ENCODE data around the gene VIPR2. TPM values are rescaled to one million over a fixed set of nuclear protein-coding genes. Genes with fewer than 3 reads are reported as not detected.
"Not testable (repeated sequence)": the region's sequence is repeated elsewhere in the genome, so short reads cannot be mapped to it uniquely, and the experiment has no call there.

Gene VIPR2
- total RNA-seq, 2 donors from 2014 or later = 0.46 to 3.0 TPM

DNA sequence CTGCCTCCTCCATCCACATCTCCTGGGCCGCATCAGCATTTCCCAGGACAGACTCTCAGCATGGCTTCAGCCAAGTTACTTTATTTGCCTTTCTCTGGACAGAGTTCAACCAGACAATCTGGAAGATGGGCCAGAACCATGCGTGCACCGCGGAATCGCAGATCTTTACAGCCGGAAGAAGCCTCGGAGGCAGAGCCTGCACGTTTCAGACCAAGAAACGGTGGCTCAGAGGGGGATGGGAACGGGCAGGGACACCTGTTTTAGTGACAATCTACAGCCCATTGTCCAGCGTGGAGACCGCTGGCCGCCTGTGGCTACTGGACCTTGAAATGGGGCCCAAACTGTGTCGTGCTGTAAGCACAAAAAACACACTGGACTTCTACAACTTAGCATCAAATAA is 3.5 kb downstream of the VIPR2 start:
- no peak overlapping the region for H3K27ac Mint-ChIP-seq
- peaks cover 38% of the 10 kb centered on the region for H3K27me3 Mint-ChIP-seq (ENCODE audit: low read depth)

DNA sequence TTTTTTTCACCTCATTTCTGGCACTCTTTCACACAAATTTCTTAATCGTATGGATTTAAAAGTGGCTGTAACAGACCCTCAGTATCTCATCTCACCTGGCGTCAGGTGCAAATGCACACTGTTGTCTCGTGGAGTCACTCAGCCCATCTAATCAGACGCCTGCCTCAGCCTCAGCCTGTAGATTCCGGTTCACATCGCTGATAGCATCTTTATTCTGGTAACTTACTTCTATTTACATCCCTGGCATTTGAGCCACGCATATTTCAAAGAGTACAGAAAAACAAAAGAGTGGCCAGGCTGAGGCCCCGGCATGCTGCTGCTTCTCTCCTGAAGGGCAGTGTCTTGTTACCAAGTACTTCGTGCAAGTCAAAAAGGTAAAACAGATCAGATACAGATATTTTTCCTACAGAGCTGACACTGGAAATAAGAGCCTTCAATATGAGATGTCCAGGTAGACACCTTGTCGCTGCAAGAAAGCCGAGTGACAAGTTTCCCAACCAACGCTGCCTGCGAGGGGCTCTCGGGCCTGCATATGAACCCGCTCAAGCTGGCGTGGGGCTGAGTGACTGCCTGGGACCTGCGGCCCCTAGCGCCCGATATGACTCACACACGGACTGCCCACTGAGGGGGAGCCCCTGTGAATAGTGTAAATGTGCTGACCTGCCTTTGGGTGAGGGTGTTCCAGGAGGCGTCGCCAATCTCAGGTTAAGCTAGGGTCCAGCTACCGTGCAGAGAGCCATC is 4.3 kb downstream of the VIPR2 start:
- peaks cover 8% of the 10 kb centered on the region for H3K4me1 Mint-ChIP-seq (ENCODE audit: low read depth)
- H3K27ac Mint-ChIP-seq = no peak overlapping the region
- H3K27me3 Mint-ChIP-seq (ENCODE audit: low read depth) = peaks cover 38% of the 10 kb centered on the region
- DNase-seq = no peak
- H3K4me3 Mint-ChIP-seq = no peak overlapping the region
- H3K36me3 Mint-ChIP-seq (ENCODE audit: insufficient read depth in 2 of 2) = no peaks in the 10 kb centered on the region
- H3K9me3 Mint-ChIP-seq = no peaks in the 10 kb centered on the region
- ATAC-seq (replicated peaks in 1 of 2) = no peak

More for the DNA sequence above, 3.5 kb downstream of the VIPR2 start:
- Mint-ChIP-seq H3K4me1 (ENCODE audit: low read depth) (peaks cover 8% of the 10 kb centered on the region), H3K4me3 (no peak overlapping the region), H3K36me3 (ENCODE audit: insufficient read depth in 2 of 2) (no peaks in the 10 kb centered on the region), H3K9me3 (no peaks in the 10 kb centered on the region)
- DNase-seq = no peak
- ATAC-seq (replicated peaks in 1 of 2) = no peak

DNA sequence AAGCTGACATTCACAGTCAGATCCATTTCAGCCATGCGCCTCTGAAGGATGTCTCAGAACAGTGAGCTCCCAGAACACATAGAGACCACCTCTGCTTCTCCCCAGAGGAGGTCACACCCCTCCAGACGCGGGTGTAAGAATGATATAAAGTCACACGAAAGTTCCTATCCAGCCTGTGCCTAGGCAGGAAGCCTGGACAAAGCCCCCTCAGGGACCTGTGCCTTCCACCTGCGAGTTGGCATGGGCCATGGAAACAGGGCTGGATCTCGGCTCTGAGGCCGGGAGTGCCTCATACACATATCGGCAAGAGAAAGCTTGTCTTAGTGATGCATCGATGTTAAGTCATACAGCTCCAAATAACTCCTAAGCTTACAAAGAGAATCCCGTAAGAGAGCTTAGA is 5.0 kb downstream of the VIPR2 start:
- ATAC-seq (replicated peaks in 1 of 2) (no peak), DNase-seq (no peak)
- no peak overlapping the region for H3K27ac Mint-ChIP-seq
- H3K4me3 Mint-ChIP-seq = no peak overlapping the region
- peaks cover 8% of the 10 kb centered on the region for H3K4me1 Mint-ChIP-seq (ENCODE audit: low read depth)
- peaks cover 38% of the 10 kb centered on the region for H3K27me3 Mint-ChIP-seq (ENCODE audit: low read depth)
- no peaks in the 10 kb centered on the region for H3K36me3 Mint-ChIP-seq (ENCODE audit: insufficient read depth in 2 of 2)
- H3K9me3 Mint-ChIP-seq = no peaks in the 10 kb centered on the region

DNA sequence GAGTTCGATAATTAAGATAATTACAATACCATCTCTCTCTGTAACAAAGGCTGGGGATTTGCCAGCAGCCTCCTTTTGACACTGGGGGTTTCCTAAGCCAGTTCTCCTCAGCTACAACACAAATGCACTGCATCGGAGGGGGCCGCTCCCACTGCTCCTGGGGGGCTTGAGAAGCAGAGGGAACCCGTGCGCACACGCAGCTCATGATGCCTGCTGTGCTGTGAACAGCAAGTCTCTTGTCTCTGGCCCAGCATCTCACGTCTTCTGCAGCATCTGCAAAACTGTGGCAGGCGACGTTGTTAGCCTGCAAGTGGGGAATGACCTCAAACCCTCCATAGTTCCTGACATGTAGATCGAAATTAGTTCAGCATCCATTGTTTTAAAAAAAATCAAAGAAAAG is 5.5 kb downstream of the VIPR2 start:
- peaks cover 38% of the 10 kb centered on the region for H3K27me3 Mint-ChIP-seq (ENCODE audit: low read depth)
- H3K9me3 Mint-ChIP-seq = no peaks in the 10 kb centered on the region
- H3K4me3 Mint-ChIP-seq = no peak overlapping the region
- DNase-seq (no peak), ATAC-seq (replicated peaks in 1 of 2) (no peak)
- no peaks in the 10 kb centered on the region for H3K36me3 Mint-ChIP-seq (ENCODE audit: insufficient read depth in 2 of 2)
- H3K4me1 Mint-ChIP-seq (ENCODE audit: low read depth) = peaks cover 8% of the 10 kb centered on the region
- H3K27ac Mint-ChIP-seq = no peak overlapping the region

DNA sequence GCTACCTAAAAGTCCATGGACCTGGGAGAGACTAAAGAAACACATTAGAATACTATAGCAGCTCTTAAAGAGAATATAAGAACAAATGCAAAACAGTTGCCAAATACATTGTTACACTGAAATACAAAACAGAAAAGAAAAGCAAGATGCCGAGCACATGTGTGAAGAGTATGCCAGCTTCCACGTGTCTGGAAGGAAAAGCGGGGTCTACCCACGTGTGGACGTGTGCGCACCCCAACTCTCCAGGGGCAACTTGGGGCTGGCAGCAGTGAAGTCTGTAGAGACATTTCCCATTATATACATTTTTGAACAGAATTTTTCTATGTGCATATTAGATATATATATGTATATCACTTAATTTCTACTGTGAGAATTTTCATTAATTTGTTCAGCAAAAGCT is 6.2 kb downstream of the VIPR2 start:
- Mint-ChIP-seq H3K27me3 (ENCODE audit: low read depth) (peaks cover 38% of the 10 kb centered on the region), H3K9me3 (no peaks in the 10 kb centered on the region), H3K4me1 (ENCODE audit: low read depth) (peaks cover 8% of the 10 kb centered on the region), H3K36me3 (ENCODE audit: insufficient read depth in 2 of 2) (no peaks in the 10 kb centered on the region), H3K4me3 (no peak overlapping the region), H3K27ac (no peak overlapping the region)
- ATAC-seq (replicated peaks in 1 of 2) = no peak
- DNase-seq = no peak

DNA sequence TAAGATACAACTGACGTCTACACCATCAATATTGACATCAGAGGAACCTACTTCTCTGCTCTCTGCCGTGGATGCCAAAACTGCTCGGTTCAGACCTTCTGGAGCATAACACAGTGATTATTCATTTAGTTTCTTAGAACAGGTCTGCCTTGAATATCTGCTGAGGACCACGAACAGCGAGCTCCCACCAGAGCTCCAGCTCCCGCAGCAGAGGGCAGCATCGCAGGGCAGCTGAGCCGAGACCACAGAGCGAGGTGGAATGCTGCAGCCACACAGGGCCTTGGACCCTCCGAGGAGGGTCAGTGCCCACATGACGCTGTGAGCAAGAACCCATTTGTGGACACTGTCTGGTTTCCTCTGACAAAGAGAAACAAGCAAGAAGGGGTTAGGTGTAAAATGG is 6.8 kb downstream of the VIPR2 start:
- no peak for DNase-seq
- ATAC-seq (replicated peaks in 1 of 2) = no peak

DNA sequence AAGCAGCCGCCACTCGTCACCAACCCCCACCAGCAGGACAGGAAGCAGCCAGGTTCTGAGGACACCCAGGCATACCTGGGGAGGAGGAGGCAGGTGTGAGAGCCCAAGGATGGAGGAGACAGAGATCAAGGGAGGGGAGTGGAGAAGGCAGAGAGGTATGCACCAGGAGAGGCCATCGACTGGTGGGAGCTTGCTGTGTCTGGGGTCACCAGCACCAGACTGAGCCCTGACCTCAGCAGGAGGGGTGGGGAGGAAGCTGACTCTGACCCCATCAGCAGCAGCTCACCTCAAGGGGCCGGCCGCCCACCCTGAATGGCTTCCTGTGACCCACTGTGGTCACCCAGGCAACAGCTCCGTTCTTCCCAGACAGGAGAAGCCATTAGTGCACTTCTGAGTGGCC is 7.8 kb downstream of the VIPR2 start:
- H3K4me3 Mint-ChIP-seq = no peak overlapping the region
- no peaks in the 10 kb centered on the region for H3K4me1 Mint-ChIP-seq (ENCODE audit: low read depth)
- no peak for DNase-seq
- H3K27me3 Mint-ChIP-seq (ENCODE audit: low read depth) = peaks cover 25% of the 10 kb centered on the region
- H3K36me3 Mint-ChIP-seq (ENCODE audit: insufficient read depth in 2 of 2) = no peaks in the 10 kb centered on the region
- no peak for ATAC-seq (replicated peaks in 1 of 2)
- H3K27ac Mint-ChIP-seq = no peak overlapping the region
- H3K9me3 Mint-ChIP-seq = no peaks in the 10 kb centered on the region

More for the DNA sequence above, 6.8 kb downstream of the VIPR2 start:
- H3K4me1 Mint-ChIP-seq (ENCODE audit: low read depth) = peaks cover 7% of the 10 kb centered on the region
- no peak overlapping the region for H3K27ac Mint-ChIP-seq
- H3K9me3 Mint-ChIP-seq = no peaks in the 10 kb centered on the region
- H3K27me3 Mint-ChIP-seq (ENCODE audit: low read depth) = peaks cover 35% of the 10 kb centered on the region
- no peaks in the 10 kb centered on the region for H3K36me3 Mint-ChIP-seq (ENCODE audit: insufficient read depth in 2 of 2)
- no peak overlapping the region for H3K4me3 Mint-ChIP-seq

DNA sequence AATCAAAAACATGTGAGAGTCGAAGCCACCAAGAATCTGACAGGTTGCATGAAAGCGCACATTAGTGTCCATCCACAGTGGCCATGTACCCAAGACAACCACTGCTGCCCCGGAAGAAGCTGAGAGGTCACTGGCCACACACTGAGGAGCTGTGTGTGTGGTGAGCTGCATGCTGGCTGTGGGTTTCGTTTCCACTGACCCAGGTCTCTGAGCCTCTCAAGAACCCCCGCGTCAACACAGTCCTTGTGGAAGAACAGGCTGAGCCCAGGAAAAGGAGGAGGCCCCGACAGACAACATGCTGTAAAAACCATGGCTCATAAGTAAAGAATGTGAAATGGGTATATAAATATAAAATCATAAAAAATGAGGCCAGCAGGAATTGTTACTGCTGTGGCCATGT is 8.2 kb downstream of the VIPR2 start:
- DNase-seq = no peak
- Mint-ChIP-seq H3K4me3 (no peak overlapping the region), H3K36me3 (ENCODE audit: insufficient read depth in 2 of 2) (no peaks in the 10 kb centered on the region), H3K27me3 (ENCODE audit: low read depth) (peaks cover 21% of the 10 kb centered on the region), H3K27ac (no peak overlapping the region), H3K9me3 (no peaks in the 10 kb centered on the region), H3K4me1 (ENCODE audit: low read depth) (no peaks in the 10 kb centered on the region)
- ATAC-seq (replicated peaks in 1 of 2) = no peak

DNA sequence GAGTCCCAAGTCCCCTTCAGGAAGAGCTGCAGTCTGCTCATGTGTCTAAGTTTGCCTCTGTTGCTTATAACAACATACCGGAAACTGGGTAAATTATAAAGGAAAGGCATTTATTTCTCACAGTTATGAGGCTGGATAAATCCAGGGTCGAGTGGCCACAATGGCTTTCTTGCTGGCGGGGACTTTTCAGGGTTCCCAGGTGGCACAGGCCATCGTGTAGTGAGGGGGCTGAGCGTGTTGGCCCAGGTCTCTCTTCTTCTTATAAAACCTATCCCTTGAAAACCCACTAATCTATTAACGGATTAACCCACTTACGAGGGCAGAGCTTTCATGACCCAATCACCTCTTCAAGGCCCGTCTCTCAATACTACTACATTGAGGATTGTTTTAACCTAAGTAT is 8.7 kb downstream of the VIPR2 start:
- DNase-seq (no peak), ATAC-seq (replicated peaks in 1 of 2) (no peak)
- H3K9me3 Mint-ChIP-seq = no peaks in the 10 kb centered on the region
- H3K4me1 Mint-ChIP-seq (ENCODE audit: low read depth) = no peaks in the 10 kb centered on the region
- no peaks in the 10 kb centered on the region for H3K36me3 Mint-ChIP-seq (ENCODE audit: insufficient read depth in 2 of 2)
- H3K27ac Mint-ChIP-seq = no peak overlapping the region
- H3K4me3 Mint-ChIP-seq = no peak overlapping the region
- peaks cover 19% of the 10 kb centered on the region for H3K27me3 Mint-ChIP-seq (ENCODE audit: low read depth)

DNA sequence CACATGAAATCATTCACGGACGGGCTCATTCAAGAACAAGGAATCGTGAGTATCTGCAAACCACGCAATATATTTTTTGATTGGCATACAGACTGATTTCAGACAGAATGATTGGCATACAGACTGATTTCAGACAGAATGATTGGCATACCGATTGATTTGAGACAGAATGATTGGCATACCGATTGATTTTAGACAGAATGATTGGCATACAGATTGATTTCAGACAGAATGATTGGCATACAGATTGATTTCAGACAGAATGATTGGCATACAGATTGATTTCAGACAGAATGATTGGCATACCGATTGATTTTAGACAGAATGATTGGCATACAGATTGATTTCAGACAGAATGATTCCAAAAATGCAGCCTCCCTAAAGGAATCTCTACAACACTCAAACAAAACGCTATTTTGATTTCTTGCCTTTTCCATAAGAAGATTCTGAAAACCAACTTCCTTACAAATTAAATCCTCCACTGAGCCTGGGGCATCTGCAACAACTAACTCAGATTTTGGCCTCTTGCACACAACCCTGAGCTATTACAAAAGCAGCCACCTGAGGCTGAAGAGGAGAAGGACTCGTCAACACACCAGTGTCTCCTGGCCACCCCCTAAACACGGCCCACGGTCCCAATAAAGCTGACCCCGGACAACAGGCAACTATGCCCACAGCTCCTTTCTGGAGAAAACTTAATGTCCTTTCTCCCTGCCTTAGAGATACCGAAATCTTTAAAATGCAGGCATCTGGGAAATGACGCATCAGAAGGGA is 11.8 kb downstream of the VIPR2 start:
- H3K36me3 Mint-ChIP-seq (ENCODE audit: insufficient read depth in 2 of 2); H3K4me3 Mint-ChIP-seq; H3K27me3 Mint-ChIP-seq (ENCODE audit: low read depth); DNase-seq; ATAC-seq (replicated peaks in 1 of 2); H3K9me3 Mint-ChIP-seq; H3K27ac Mint-ChIP-seq; H3K4me1 Mint-ChIP-seq (ENCODE audit: low read depth): not testable (repeated sequence)

DNA sequence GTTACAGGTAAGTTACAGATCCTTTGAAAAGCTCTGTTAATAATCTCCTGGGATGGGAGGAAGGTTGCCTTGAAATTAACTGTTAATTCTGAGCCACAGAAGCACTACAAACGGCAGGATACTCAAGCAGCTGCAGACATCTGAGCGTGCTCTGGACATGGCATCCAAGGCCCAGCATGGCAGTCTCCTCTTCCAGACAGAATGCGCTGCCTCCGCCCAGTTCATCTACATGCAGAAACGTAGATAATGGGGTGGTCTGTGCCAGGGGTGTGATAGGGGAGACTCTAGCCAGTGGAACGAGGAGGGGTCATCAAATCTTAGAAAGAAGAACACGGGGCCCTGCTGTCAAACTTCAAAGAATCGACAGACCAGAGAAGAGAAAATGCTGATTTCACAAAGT is 13.8 kb downstream of the VIPR2 start:
- DNase-seq = no peak
- Mint-ChIP-seq H3K4me3 (no peak overlapping the region), H3K36me3 (ENCODE audit: insufficient read depth in 2 of 2) (no peaks in the 10 kb centered on the region), H3K9me3 (no peaks in the 10 kb centered on the region), H3K27ac (no peak overlapping the region), H3K4me1 (ENCODE audit: low read depth) (no peaks in the 10 kb centered on the region), H3K27me3 (ENCODE audit: low read depth) (no peaks in the 10 kb centered on the region)
- no peak for ATAC-seq (replicated peaks in 1 of 2)

DNA sequence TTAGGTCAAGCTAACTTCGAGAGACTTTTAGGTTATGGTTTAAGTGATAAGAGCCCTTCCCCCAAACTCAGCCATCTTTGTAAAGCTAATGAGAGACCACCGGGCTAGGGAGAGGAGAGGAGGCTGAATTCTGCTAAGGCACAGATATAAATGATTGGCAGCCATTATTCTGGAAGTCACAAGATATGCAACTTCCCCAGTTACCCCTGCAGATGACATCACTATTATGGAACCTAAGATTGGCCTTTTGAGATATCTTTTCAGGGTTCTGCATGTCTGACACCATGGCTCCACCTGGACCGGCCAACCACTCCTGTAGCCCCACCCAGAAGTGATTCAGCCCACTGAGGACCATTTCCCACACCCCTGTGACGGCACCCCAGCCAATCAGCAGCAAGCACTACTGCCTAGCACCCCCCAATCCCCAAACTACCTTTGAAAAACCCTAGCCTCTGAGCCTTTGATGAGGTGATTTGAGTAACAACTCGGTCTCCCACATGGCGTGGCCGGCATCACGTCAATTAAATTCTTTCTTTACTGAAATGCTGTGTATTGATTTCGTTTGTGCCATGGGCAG is 14.4 kb downstream of the VIPR2 start:
- no peak for ATAC-seq (replicated peaks in 1 of 2)
- H3K36me3 Mint-ChIP-seq (ENCODE audit: insufficient read depth in 2 of 2) = no peaks in the 10 kb centered on the region
- no peak overlapping the region for H3K4me3 Mint-ChIP-seq
- no peak for DNase-seq
- H3K9me3 Mint-ChIP-seq = no peaks in the 10 kb centered on the region
- H3K27ac Mint-ChIP-seq = no peak overlapping the region
- no peaks in the 10 kb centered on the region for H3K27me3 Mint-ChIP-seq (ENCODE audit: low read depth)
- no peaks in the 10 kb centered on the region for H3K4me1 Mint-ChIP-seq (ENCODE audit: low read depth)

DNA sequence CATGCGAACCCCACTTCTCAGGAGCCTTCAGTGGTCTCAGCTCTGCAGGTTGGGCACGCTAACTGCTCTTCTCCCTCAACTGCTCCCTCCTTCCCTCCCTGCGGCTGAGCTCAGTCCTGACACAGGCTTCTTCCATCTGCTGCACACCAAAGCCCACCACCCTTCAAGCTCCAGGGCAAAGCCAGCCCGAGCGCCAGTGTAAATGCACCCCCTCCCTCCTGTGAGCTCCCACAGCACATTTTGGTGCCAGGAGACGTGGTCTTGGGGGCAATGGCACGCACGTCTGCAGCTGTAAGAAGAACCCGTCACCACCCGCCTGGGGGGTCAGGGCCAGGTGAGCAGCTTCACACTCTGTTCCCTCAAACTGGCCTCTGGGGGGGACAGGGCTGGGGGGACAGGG is 15.9 kb downstream of the VIPR2 start:
- DNase-seq (no peak), ATAC-seq (replicated peaks in 1 of 2) (no peak)
- no peak overlapping the region for H3K4me3 Mint-ChIP-seq
- H3K9me3 Mint-ChIP-seq = no peaks in the 10 kb centered on the region
- H3K4me1 Mint-ChIP-seq (ENCODE audit: low read depth) = no peaks in the 10 kb centered on the region
- no peaks in the 10 kb centered on the region for H3K27me3 Mint-ChIP-seq (ENCODE audit: low read depth)
- H3K36me3 Mint-ChIP-seq (ENCODE audit: insufficient read depth in 2 of 2) = no peaks in the 10 kb centered on the region
- H3K27ac Mint-ChIP-seq = no peak overlapping the region

All from activated T-cell treated with anti-CD3 and anti-CD28 coated beads, Interleukin-2, amount 50 U/mL, for 72 hours (primary cell).